ENCODE measurements around the gene RNU6-9.

Gene RNU6-9

GRCh38 chr19:926323-926588 is 33.0 kb downstream of the RNU6-9 start (continued):
- peak; percentile 92 for TF ChIP-seq ZBTB10 (tag by site-specific recombination; IDR thresholded peaks at IDR 0.05)

DNA sequence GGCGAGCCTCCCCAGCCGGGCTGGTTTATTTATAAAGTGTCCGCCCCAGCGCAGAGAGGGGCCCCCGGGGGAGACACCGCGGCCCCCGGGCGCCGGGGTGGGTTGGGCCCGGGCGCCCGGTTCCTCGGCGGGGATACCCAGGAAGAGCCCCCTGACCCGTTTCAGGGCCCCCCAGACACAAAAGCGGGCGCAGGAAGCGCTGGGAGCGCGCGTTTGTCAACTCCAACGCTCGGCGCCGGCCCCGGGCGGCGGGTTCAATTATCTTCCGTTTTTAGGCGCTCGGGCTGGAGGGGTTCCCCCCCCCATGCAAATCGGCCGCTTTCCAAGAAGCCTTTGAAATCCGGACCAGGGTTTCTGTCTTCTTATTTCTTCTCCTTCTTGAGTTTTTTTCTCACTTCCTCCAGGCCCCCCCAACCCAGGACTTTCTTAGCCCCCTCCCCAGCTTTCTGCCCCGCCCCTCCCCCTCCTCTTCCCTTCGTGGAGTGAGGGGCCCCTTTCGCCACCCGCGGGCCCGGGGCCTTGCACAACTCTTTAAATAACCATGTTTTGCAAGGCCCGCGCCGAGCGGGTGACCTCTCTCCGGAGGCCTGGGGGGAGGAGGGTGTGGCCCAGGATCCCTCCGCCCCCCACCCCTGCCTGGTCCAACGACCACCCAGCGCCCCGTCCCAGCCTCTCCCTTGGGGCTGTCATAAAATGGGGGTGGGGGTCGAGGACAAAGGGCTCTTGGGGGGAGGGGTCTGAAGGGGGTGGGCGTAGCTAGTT is 33.5 kb downstream of the RNU6-9 start:
- ChIA-PET POLR2A (no interaction called here), CTCF (no interaction called here)
- H3K4me3 ChIP-seq (ENCODE audit: low read depth, low read length) = peak overlapping the region; percentile 83
- TF ChIP-seq ZNF521 (tag by site-specific recombination; IDR thresholded peaks at IDR 0.05) = no peak
- TF ChIP-seq ZNF626 (tag by site-specific recombination; IDR thresholded peaks at IDR 0.05) = no peak
- TF ChIP-seq PATZ1 (tag by site-specific recombination; IDR thresholded peaks at IDR 0.05) = peak; percentile 68; the same call in 1 of the 2 replicates
- TF ChIP-seq ZBTB26 (tag by site-specific recombination; optimal IDR thresholded peaks at IDR 0.05) = peak; percentile 37
- TF ChIP-seq, protein P1, sequence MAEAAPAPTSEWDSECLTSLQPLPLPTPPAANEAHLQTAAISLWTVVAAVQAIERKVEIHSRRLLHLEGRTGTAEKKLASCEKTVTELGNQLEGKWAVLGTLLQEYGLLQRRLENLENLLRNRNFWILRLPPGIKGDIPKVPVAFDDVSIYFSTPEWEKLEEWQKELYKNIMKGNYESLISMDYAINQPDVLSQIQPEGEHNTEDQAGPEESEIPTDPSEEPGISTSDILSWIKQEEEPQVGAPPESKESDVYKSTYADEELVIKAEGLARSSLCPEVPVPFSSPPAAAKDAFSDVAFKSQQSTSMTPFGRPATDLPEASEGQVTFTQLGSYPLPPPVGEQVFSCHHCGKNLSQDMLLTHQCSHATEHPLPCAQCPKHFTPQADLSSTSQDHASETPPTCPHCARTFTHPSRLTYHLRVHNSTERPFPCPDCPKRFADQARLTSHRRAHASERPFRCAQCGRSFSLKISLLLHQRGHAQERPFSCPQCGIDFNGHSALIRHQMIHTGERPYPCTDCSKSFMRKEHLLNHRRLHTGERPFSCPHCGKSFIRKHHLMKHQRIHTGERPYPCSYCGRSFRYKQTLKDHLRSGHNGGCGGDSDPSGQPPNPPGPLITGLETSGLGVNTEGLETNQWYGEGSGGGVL (tag by site-specific recombination; IDR thresholded peaks at IDR 0.05) = peak; percentile 40; the same call in 1 of the 2 replicates
- TF ChIP-seq GLIS2 (tag by site-specific recombination; IDR thresholded peaks at IDR 0.05) = peak; percentile 51; the same call in 1 of the 2 replicates
- peak; percentile 63; the same call in 1 of the 2 replicates for TF ChIP-seq ZBTB20 (tag by site-specific recombination; IDR thresholded peaks at IDR 0.05)
- peak; percentile 60 for TF ChIP-seq ZNF341 (tag by site-specific recombination; IDR thresholded peaks at IDR 0.05; ENCODE audit: low read depth)
- TF ChIP-seq KLF9 (tag by site-specific recombination; IDR thresholded peaks at IDR 0.05; ENCODE audit: low read depth) = peak; percentile 33; the same call in 1 of the 2 replicates
- TF ChIP-seq ZNF138 (tag by site-specific recombination; IDR thresholded peaks at IDR 0.05; ENCODE audit: borderline replicate concordance) = no peak
- no peak for TF ChIP-seq ZNF701 (tag by site-specific recombination; IDR thresholded peaks at IDR 0.05)
- TF ChIP-seq, protein P2, sequence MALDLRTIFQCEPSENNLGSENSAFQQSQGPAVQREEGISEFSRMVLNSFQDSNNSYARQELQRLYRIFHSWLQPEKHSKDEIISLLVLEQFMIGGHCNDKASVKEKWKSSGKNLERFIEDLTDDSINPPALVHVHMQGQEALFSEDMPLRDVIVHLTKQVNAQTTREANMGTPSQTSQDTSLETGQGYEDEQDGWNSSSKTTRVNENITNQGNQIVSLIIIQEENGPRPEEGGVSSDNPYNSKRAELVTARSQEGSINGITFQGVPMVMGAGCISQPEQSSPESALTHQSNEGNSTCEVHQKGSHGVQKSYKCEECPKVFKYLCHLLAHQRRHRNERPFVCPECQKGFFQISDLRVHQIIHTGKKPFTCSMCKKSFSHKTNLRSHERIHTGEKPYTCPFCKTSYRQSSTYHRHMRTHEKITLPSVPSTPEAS (tag by site-specific recombination; IDR thresholded peaks at IDR 0.05) = no peak
- TF ChIP-seq, protein P3, sequence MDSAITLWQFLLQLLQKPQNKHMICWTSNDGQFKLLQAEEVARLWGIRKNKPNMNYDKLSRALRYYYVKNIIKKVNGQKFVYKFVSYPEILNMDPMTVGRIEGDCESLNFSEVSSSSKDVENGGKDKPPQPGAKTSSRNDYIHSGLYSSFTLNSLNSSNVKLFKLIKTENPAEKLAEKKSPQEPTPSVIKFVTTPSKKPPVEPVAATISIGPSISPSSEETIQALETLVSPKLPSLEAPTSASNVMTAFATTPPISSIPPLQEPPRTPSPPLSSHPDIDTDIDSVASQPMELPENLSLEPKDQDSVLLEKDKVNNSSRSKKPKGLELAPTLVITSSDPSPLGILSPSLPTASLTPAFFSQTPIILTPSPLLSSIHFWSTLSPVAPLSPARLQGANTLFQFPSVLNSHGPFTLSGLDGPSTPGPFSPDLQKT (IDR thresholded peaks at IDR 0.05; ENCODE audit: borderline replicate concordance, low read depth, low read length) = no peak
- peak; percentile 74; the same call in 1 of the 2 replicates for TF ChIP-seq ZBTB8A (tag by site-specific recombination; IDR thresholded peaks at IDR 0.05)
- no peak for TF ChIP-seq ZNF16 (tag by site-specific recombination; IDR thresholded peaks at IDR 0.05; ENCODE audit: low read depth)
- TF ChIP-seq, protein P4, sequence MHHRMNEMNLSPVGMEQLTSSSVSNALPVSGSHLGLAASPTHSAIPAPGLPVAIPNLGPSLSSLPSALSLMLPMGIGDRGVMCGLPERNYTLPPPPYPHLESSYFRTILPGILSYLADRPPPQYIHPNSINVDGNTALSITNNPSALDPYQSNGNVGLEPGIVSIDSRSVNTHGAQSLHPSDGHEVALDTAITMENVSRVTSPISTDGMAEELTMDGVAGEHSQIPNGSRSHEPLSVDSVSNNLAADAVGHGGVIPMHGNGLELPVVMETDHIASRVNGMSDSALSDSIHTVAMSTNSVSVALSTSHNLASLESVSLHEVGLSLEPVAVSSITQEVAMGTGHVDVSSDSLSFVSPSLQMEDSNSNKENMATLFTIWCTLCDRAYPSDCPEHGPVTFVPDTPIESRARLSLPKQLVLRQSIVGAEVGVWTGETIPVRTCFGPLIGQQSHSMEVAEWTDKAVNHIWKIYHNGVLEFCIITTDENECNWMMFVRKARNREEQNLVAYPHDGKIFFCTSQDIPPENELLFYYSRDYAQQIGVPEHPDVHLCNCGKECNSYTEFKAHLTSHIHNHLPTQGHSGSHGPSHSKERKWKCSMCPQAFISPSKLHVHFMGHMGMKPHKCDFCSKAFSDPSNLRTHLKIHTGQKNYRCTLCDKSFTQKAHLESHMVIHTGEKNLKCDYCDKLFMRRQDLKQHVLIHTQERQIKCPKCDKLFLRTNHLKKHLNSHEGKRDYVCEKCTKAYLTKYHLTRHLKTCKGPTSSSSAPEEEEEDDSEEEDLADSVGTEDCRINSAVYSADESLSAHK (tag by site-specific recombination; IDR thresholded peaks at IDR 0.05) = peak; percentile 64
- 0 out of 2 replicates have a peak, but pooled peaks have one; percentile 30 for TF ChIP-seq ZNF335 (tag by site-specific recombination; conservative IDR thresholded peaks at IDR 0.05)
- no peak for TF ChIP-seq ZNF670 (tag by site-specific recombination; IDR thresholded peaks at IDR 0.05; ENCODE audit: low read depth)
- no peaks in the 10 kb centered on the region for H3K9me3 ChIP-seq (ENCODE audit: control insufficient read depth, insufficient read depth, low read depth, low read length)
- H3K4me1 ChIP-seq (ENCODE audit: control insufficient read depth, insufficient read depth, low read length) = no peaks in the 10 kb centered on the region; the same call in 1 of the 2 replicates
- peak overlapping the region; percentile 82; the same call in 1 of the 2 replicates for H3K27ac ChIP-seq (ENCODE audit: extremely low read depth, low read depth, low read length)
- peaks cover 0 to 21% of the 10 kb centered on the region in 2 experiments; a peak in 2 of 3 replicates for H3K36me3 ChIP-seq (ENCODE audit: control insufficient read depth in 2 of 2, insufficient read depth in 1 of 2, low read length in 2 of 2)
